Effector memory CD4-positive, alpha-beta T cell (primary cell): ENCODE measurements around the gene ZNF83.
"Not testable (repeated sequence)": the region's sequence is repeated elsewhere in the genome, so short reads cannot be mapped to it uniquely, and the experiment has no call there.

Experiments
- DNase-seq, 3 donors: peaks; one replicate each; pipeline ENCODE4 v3.0.0-alpha.2; 2020
- H3K27ac ChIP-seq: 2 replicates; pipeline ENCODE4 v1.7.0; 2013; ENCODE audit warnings: mild to moderate bottlenecking, low read length, moderate library complexity; ENCODE audit not compliant: insufficient read depth, poor library complexity, severe bottlenecking
- H3K27me3 ChIP-seq: replicated peaks from 2 replicates; pipeline ENCODE4 v1.7.0; 2013; ENCODE audit warnings: mild to moderate bottlenecking, low read length; ENCODE audit not compliant: insufficient read depth, control insufficient read depth, poor library complexity, severe bottlenecking
- H3K36me3 ChIP-seq: 2 replicates; pipeline ENCODE4 v1.7.0; 2013; ENCODE audit warnings: mild to moderate bottlenecking, low read length, moderate library complexity; ENCODE audit not compliant: control insufficient read depth, insufficient read depth
- H3K4me1 ChIP-seq: 2 replicates; pipeline ENCODE4 v1.7.0; 2013; ENCODE audit warnings: low read length, mild to moderate bottlenecking; ENCODE audit not compliant: control insufficient read depth, insufficient read depth, poor library complexity, severe bottlenecking
- H3K4me3 ChIP-seq: 2 replicates; pipeline ENCODE4 v1.7.0; 2013; ENCODE audit warnings: low read length, low read depth, mild to moderate bottlenecking; ENCODE audit not compliant: insufficient read depth, poor library complexity, severe bottlenecking
- H3K9me3 ChIP-seq: 2 replicates; pipeline ENCODE4 v1.7.0; 2013; ENCODE audit warnings: mild to moderate bottlenecking, low read length, moderate library complexity; ENCODE audit not compliant: control insufficient read depth

Gene ZNF83

GRCh38 chr19:52613299-52613906 lies 24.8 kb downstream of the ZNF83 start:
- H3K36me3 ChIP-seq, result peaks cover 48% of the 10 kb centered on the region
- no peaks in the 10 kb centered on the region for H3K4me1 ChIP-seq
- no peaks in the 10 kb centered on the region for H3K27me3 ChIP-seq
- DNase-seq, result no peak
- no peak overlapping the region for H3K4me3 ChIP-seq
- no peak overlapping the region for H3K27ac ChIP-seq
- H3K9me3 ChIP-seq, result peaks cover 30% of the 10 kb centered on the region

DNA sequence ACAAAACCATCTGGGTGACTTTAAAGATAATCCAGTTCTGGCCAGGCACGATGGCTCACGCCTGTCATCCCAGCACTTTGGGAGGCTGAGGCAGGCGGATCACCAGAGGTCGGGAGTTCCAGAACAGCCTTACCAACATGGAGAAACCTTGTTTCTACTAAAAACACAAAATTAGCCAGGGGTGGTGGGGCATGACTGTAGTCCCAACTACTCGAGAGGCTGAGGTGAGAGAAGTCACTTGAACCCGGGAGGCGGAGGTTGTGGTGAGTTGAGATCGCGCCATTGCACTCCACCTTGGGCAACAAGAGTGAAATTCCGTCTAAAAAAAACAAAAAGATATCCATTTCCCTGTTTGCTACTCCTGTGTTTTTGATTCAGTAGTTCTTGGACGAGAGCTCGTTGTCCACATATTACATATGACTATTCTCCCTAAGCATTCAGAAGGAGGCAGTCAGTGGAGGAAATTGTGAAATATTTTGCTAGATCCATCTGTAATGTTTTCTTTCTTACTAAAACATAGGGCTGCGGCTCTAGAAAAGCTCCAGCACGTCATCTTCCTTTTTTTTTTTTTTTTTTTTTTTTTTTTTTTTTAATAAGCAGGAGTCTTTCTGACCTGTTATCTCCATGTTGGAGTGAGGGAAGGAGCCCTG lies 34.5 kb downstream of the ZNF83 start:
- no peak for DNase-seq
- Histone ChIP-seq H3K4me3 (no peak overlapping the region), H3K27me3 (no peaks in the 10 kb centered on the region), H3K9me3 (peaks cover 5% of the 10 kb centered on the region), H3K36me3 (peaks cover 4% of the 10 kb centered on the region), H3K4me1 (peaks cover 4% of the 10 kb centered on the region), H3K27ac (no peak overlapping the region)

- H3K4me1 ChIP-seq, result peaks cover 4% of the 10 kb centered on the region
- peaks cover 3% of the 10 kb centered on the region for H3K9me3 ChIP-seq
- H3K4me3 ChIP-seq, result no peak overlapping the region
- H3K27me3 ChIP-seq, result no peaks in the 10 kb centered on the region
- H3K27ac ChIP-seq, result no peak overlapping the region
- H3K36me3 ChIP-seq, result peaks cover 4% of the 10 kb centered on the region
- DNase-seq, result no peak
Observed at GRCh38 chr19:52602941-52603340, 35.2 kb downstream of the ZNF83 start.

- H3K4me1 ChIP-seq, H3K36me3 ChIP-seq, H3K27me3 ChIP-seq, DNase-seq: not testable (repeated sequence)
- H3K9me3 ChIP-seq, result peaks cover 10% of the 10 kb centered on the region
- H3K4me3 ChIP-seq, result peak overlapping the region; percentile 79
- H3K27ac ChIP-seq, result peak overlapping the region; percentile 64
Observed at GRCh38 chr19:52601974-52602366, 36.2 kb downstream of the ZNF83 start.

GRCh38 chr19:52601025-52601973 lies 36.9 kb downstream of the ZNF83 start:
- peak; percentile 84 to 89 (median 87) for DNase-seq
- Histone ChIP-seq H3K36me3 (peaks cover 4% of the 10 kb centered on the region), H3K4me1 (peaks cover 4% of the 10 kb centered on the region), H3K9me3 (peaks cover 8% of the 10 kb centered on the region), H3K27ac (peak overlapping the region; percentile 64), H3K27me3 (no peaks in the 10 kb centered on the region), H3K4me3 (peak overlapping the region; percentile 79)

DNA sequence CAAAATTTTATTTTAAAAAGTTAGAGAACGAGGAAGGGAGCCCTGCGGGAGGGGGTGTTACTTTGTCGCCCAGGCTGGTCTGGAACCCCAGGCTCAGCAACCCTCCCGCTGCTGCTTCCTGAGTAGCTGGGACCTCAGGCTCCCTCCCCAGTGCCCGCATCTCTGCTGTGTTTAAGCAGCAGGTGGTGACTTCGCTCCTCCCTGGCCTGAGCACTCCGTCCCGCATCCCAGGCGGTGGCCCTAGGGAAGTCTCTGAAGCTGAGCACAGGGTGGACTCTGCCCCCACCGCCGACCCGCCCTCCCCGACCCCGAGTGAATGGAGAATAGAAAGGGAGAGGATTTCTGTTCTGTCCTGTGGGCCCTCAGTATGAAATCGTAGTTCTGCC lies 37.5 kb downstream of the ZNF83 start:
- no peaks in the 10 kb centered on the region for H3K27me3 ChIP-seq
- H3K4me3 ChIP-seq, result peak overlapping the region; percentile 79
- H3K9me3 ChIP-seq, result peaks cover 8% of the 10 kb centered on the region
- H3K36me3 ChIP-seq, result peaks cover 8% of the 10 kb centered on the region
- peaks cover 4% of the 10 kb centered on the region for H3K4me1 ChIP-seq
- H3K27ac ChIP-seq, result peak overlapping the region; percentile 64
- DNase-seq, result no peak

DNA sequence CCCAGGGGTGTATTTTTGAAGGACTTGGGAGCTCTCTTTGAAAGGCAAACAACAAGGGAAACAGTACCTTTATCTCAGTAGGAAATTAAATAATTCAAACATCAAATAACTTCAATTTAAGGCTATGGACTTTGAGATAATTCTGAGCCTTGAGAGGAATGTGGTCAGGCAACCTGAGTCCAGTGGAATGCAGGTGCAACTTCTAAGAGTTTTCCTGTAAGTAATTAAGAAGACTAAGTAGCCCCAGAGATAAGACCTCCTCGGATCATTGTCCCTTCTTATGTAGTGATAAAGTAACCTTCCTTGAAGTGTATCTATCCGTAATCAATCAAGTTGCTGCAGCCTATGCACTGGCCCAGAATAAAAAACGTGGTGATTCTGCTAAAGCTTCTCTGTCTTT lies 38.9 kb downstream of the ZNF83 start:
- H3K4me3 ChIP-seq, result no peak overlapping the region
- H3K36me3 ChIP-seq, result peaks cover 6% of the 10 kb centered on the region
- H3K9me3 ChIP-seq, result peaks cover 8% of the 10 kb centered on the region
- H3K4me1 ChIP-seq, result peaks cover 4% of the 10 kb centered on the region
- H3K27me3 ChIP-seq, result no peaks in the 10 kb centered on the region
- H3K27ac ChIP-seq, result no peak overlapping the region
- DNase-seq, result no peak

DNA sequence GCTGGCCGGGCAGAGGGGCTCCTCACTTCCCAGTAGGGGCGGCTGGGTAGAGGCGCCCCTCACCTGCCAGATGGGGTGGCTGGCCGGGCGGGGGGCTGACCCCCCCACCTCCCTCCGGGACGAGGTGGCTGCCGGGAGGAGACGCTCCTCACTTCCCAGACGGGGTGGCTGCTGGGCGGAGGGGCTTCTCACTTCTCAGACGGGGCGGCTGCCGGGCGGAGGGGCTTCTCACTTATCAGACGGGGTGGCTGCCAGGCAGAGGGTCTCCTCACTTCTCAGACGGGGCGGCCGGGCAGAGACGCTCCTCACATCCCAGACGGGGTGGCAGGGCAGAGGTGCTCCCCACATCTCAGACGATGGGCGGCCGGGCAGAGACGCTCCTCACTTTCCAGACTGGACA lies 44.7 kb downstream of the ZNF83 start:
- H3K9me3 ChIP-seq, H3K27me3 ChIP-seq, H3K27ac ChIP-seq, H3K4me3 ChIP-seq, H3K36me3 ChIP-seq, DNase-seq, H3K4me1 ChIP-seq: not testable (repeated sequence)

DNA sequence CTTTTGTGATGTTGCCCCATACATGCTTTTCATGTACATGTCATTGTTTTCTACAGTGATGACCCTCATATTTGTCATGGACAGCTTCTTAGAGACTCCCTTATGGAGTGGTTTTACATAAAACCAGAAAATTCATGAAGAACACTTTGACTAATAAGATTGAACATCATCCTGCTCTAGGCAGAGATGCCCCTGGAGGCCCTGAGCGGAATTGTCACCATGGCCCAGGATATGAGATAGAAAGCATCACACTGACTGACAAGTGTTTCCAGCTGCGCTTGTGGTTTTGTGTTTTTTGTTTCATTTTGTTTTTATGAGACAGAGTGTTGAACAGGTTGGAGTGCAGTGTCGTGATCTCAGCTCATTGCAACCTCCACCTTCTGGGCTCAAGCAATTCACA lies 45.9 kb downstream of the ZNF83 start:
- Histone ChIP-seq H3K4me3 (no peak overlapping the region), H3K36me3 (peaks cover 6% of the 10 kb centered on the region), H3K9me3 (peaks cover 4% of the 10 kb centered on the region), H3K27me3 (no peaks in the 10 kb centered on the region), H3K4me1 (no peaks in the 10 kb centered on the region), H3K27ac (no peak overlapping the region)
- no peak for DNase-seq

- H3K27me3 ChIP-seq, result no peaks in the 10 kb centered on the region
- no peak for DNase-seq
- peaks cover 3% of the 10 kb centered on the region for H3K36me3 ChIP-seq
- no peak overlapping the region for H3K27ac ChIP-seq
- no peak overlapping the region for H3K4me3 ChIP-seq
- no peaks in the 10 kb centered on the region for H3K9me3 ChIP-seq
- no peaks in the 10 kb centered on the region for H3K4me1 ChIP-seq
Observed at GRCh38 chr19:52590728-52591127, 47.4 kb downstream of the ZNF83 start.
